ENCODE data around the gene ASB4. TPM values are rescaled to one million over a fixed set of nuclear protein-coding genes. Genes with fewer than 3 reads are reported as not detected.
"Not testable (repeated sequence)": the region's sequence is repeated elsewhere in the genome, so short reads cannot be mapped to it uniquely, and the experiment has no call there.

Gene ASB4, protein sequence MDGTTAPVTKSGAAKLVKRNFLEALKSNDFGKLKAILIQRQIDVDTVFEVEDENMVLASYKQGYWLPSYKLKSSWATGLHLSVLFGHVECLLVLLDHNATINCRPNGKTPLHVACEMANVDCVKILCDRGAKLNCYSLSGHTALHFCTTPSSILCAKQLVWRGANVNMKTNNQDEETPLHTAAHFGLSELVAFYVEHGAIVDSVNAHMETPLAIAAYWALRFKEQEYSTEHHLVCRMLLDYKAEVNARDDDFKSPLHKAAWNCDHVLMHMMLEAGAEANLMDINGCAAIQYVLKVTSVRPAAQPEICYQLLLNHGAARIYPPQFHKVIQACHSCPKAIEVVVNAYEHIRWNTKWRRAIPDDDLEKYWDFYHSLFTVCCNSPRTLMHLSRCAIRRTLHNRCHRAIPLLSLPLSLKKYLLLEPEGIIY
- not detected for total RNA-seq

DNA sequence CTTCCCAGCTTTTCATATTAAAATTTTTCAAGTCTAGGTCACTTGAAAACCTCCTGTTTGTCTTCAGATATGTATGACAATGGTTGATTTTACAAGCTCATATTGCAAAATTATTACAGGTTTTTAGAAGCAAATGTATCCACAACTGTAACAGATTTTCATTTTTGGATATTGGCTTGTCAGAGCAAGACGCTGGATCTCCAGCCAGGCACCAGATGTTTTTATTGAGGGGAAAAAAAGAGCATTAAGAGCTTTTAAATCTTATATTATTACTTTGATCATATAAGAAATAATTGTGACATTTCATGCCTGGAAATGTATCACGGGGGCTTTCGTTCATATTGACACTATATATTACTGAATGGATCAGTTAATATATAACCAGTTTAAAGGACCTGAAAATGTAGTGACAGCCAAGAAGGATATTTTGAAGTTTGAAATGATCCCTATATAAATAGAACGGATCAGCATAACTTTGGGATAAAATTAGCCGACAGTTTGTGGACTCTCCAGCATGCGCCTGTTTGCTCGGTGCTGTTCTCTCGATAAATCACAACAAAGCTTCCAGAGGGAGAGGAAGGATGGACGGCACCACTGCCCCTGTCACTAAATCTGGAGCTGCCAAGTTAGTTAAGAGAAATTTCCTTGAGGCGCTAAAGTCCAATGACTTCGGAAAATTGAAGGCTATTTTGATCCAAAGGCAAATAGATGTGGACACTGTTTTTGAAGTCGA, at the start of gene ASB4:
Gene ASB4 (plus strand): TSS at position 553 of the 733 bp plus-strand sequence. CDS start 29 bp downstream, at position 582.
- no peak for DNase-seq
- no peaks in the 10 kb centered on the region for H3K9me3 Mint-ChIP-seq
- H3K4me1 Mint-ChIP-seq (ENCODE audit: low read depth) = no peaks in the 10 kb centered on the region
- no peak within 1 kb of the TSS for H3K27ac Mint-ChIP-seq
- H3K27me3 Mint-ChIP-seq = peaks cover 8% of the 10 kb centered on the region
- no peak within 1 kb of the TSS for H3K4me3 Mint-ChIP-seq
- POLR2A ChIA-PET = no interaction called here
- H3K36me3 Mint-ChIP-seq = no peaks in the 10 kb centered on the region
- intact Hi-C loops (cut with micrococcal nuclease) = no loop called here
- CTCF ChIA-PET = interaction anchor here (0.6 to 1.5 kb wide), 3 partner anchors 9 to 362 kb away, joined by 3 to 5 read pairs (median 4); no protein-coding TSS in a partner anchor

- peaks cover 6% of the 10 kb centered on the region for H3K27me3 Mint-ChIP-seq
- no peak overlapping the region for H3K4me3 Mint-ChIP-seq
- no peak overlapping the region for H3K27ac Mint-ChIP-seq
- intact Hi-C loops (cut with micrococcal nuclease) = no loop called here
- peaks cover 10% of the 10 kb centered on the region for H3K4me1 Mint-ChIP-seq (ENCODE audit: low read depth)
- ChIA-PET CTCF (no interaction called here), POLR2A (no interaction called here)
- H3K36me3 Mint-ChIP-seq = no peaks in the 10 kb centered on the region
- no peak for DNase-seq
- no peaks in the 10 kb centered on the region for H3K9me3 Mint-ChIP-seq
Measured at GRCh38 chr7:95436407-95436806, 49.3 kb upstream of the ASB4 start.

- ChIA-PET POLR2A (no interaction called here), CTCF (no interaction called here)
- intact Hi-C loops (cut with micrococcal nuclease) = no loop called here
- Mint-ChIP-seq H3K27me3 (peaks cover 3% of the 10 kb centered on the region), H3K4me1 (ENCODE audit: low read depth) (peaks cover 1% of the 10 kb centered on the region), H3K27ac (no peak overlapping the region), H3K4me3 (no peak overlapping the region), H3K36me3 (no peaks in the 10 kb centered on the region), H3K9me3 (no peaks in the 10 kb centered on the region)
- DNase-seq = no peak
Measured at GRCh38 chr7:95440394-95441038, 45.2 kb upstream of the ASB4 start.

DNA sequence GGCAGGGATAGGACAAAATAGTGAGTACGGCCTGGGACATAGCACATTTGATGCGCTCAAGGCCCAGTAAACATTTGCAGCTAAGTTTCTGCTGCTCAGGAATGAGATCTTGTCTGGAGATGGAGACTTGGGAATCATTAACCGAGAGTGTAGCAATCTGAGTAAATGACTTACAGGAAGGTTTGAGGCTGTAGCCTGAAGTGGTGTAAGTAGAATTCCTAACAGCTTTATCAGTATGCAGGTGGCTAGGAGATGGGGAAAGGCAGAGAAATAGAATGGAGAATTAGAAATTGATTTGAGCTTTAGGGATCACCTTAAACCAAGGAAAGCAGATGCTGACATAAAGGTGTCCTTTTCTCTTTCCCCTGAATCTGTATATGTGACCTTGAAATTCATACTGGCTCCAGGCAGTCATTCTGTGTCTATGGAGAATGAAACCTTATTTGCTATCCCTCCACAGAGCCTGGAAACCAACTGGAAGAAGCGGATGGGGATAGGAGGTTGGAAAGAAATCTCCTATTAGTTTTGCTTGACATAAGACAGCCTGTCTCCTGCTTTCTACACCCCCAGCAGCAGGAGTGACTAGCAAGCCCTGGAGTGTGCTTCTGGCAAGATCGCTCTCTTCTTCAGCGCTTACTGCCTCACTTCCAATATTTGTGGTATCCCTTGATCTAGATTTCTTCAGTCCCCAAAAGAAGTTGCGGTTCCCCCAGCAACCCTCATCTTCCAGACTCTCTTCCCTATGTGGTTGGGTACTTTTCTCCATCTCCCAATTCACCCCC, 44.5 kb upstream of the ASB4 start:
- no peaks in the 10 kb centered on the region for H3K36me3 Mint-ChIP-seq
- no peak for DNase-seq
- intact Hi-C loops (cut with micrococcal nuclease) = no loop called here
- CTCF ChIA-PET = no interaction called here
- H3K27ac Mint-ChIP-seq = no peak overlapping the region
- no peaks in the 10 kb centered on the region for H3K9me3 Mint-ChIP-seq
- no peaks in the 10 kb centered on the region for H3K4me1 Mint-ChIP-seq (ENCODE audit: low read depth)
- H3K27me3 Mint-ChIP-seq = no peaks in the 10 kb centered on the region
- H3K4me3 Mint-ChIP-seq = no peak overlapping the region
- POLR2A ChIA-PET = no interaction called here

- Mint-ChIP-seq H3K4me3 (no peak overlapping the region), H3K27ac (no peak overlapping the region), H3K36me3 (no peaks in the 10 kb centered on the region), H3K27me3 (no peaks in the 10 kb centered on the region), H3K4me1 (ENCODE audit: low read depth) (no peaks in the 10 kb centered on the region), H3K9me3 (no peaks in the 10 kb centered on the region)
- ChIA-PET POLR2A (no interaction called here), CTCF (interaction anchor here (1.6 kb wide), 1 partner anchor 10 kb away, joined by 3 read pairs; the partner anchor contains the start of gene PON2)
- DNase-seq = no peak
- intact Hi-C loops (cut with micrococcal nuclease) = no loop called here
Measured at GRCh38 chr7:95444796-95445195, 40.9 kb upstream of the ASB4 start.

DNA sequence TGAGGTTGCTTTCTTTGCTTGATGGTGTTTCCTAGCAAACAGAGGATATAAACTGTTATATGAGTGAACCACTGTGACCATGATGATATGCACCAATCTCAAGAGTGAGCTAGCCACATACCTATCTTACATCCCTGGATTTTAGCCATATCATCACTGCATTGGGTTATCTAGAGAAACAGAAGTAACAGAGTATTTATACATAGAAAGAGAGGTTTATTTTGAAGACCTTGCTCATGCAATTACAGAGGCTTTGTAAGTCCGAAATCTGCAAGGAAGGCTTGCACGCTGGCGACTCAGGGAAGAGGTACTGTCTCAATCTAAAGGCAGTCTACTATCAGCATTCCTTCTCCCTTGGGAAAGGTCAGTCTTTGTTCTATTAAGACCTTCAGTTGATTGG, 39.1 kb upstream of the ASB4 start:
- Mint-ChIP-seq H3K27ac (no peak overlapping the region), H3K4me1 (ENCODE audit: low read depth) (no peaks in the 10 kb centered on the region), H3K4me3 (no peak overlapping the region), H3K9me3 (no peaks in the 10 kb centered on the region), H3K27me3 (no peaks in the 10 kb centered on the region), H3K36me3 (no peaks in the 10 kb centered on the region)
- ChIA-PET POLR2A (no interaction called here), CTCF (no interaction called here)
- no peak for DNase-seq
- intact Hi-C loops (cut with micrococcal nuclease) = no loop called here

GRCh38 chr7:95454438-95455045, 31.2 kb upstream of the ASB4 start:
- no peak for DNase-seq
- CTCF ChIA-PET = no interaction called here
- intact Hi-C loops (cut with micrococcal nuclease) = no loop called here
- H3K4me3 Mint-ChIP-seq = no peak overlapping the region
- POLR2A ChIA-PET = no interaction called here
- H3K27me3 Mint-ChIP-seq = peaks cover 6% of the 10 kb centered on the region
- H3K4me1 Mint-ChIP-seq (ENCODE audit: low read depth) = no peaks in the 10 kb centered on the region
- no peak overlapping the region for H3K27ac Mint-ChIP-seq
- peaks cover 3% of the 10 kb centered on the region for H3K9me3 Mint-ChIP-seq
- H3K36me3 Mint-ChIP-seq = no peaks in the 10 kb centered on the region

- intact Hi-C loops (cut with micrococcal nuclease) = no loop called here
- Mint-ChIP-seq H3K27me3 (peaks cover 14% of the 10 kb centered on the region), H3K4me3 (no peak overlapping the region), H3K36me3 (peaks cover 7% of the 10 kb centered on the region), H3K9me3 (peaks cover 13% of the 10 kb centered on the region), H3K27ac (no peak overlapping the region), H3K4me1 (ENCODE audit: low read depth) (no peaks in the 10 kb centered on the region)
- ChIA-PET CTCF (no interaction called here), POLR2A (no interaction called here)
- no peak for DNase-seq
Measured at GRCh38 chr7:95457947-95458346, 27.8 kb upstream of the ASB4 start.

DNA sequence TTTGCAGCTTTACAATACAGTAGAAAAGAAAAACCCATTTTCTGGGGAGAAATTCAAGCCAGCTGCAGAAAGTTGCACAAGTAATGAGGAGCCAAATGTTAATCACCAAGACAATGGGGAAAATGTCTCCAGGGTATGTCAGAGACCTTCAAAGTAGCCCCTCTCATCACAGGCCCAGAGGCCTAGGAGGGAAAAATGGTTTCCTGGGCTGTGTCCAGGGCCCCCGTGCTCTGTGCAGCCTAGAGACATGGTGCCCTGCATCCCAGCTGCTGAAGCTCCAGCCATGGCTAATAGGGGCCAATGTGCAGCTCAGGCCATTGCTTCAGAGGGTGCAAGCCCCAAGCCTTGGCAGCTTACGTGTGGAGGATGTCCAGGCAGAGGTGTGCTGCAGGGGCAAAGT, 25.1 kb upstream of the ASB4 start:
- H3K36me3 Mint-ChIP-seq; H3K4me3 Mint-ChIP-seq; CTCF ChIA-PET; intact Hi-C loops (cut with micrococcal nuclease); DNase-seq; H3K4me1 Mint-ChIP-seq (ENCODE audit: low read depth); POLR2A ChIA-PET; H3K27ac Mint-ChIP-seq: not testable (repeated sequence)
- peaks cover 14% of the 10 kb centered on the region for H3K27me3 Mint-ChIP-seq
- H3K9me3 Mint-ChIP-seq = peaks cover 13% of the 10 kb centered on the region

- ChIA-PET POLR2A (no interaction called here), CTCF (interaction anchor here (1.8 kb wide), 1 partner anchor 9 kb away, joined by 4 read pairs; no protein-coding TSS in a partner anchor)
- intact Hi-C loops (cut with micrococcal nuclease) = no loop called here
- H3K9me3 Mint-ChIP-seq = no peaks in the 10 kb centered on the region
- peaks cover 11% of the 10 kb centered on the region for H3K4me1 Mint-ChIP-seq (ENCODE audit: low read depth)
- H3K4me3 Mint-ChIP-seq = no peak overlapping the region
- no peak overlapping the region for H3K27ac Mint-ChIP-seq
- H3K27me3 Mint-ChIP-seq = peaks cover 2% of the 10 kb centered on the region
- no peak for DNase-seq
- H3K36me3 Mint-ChIP-seq = no peaks in the 10 kb centered on the region
Measured at GRCh38 chr7:95467912-95468607, 17.7 kb upstream of the ASB4 start.

DNA sequence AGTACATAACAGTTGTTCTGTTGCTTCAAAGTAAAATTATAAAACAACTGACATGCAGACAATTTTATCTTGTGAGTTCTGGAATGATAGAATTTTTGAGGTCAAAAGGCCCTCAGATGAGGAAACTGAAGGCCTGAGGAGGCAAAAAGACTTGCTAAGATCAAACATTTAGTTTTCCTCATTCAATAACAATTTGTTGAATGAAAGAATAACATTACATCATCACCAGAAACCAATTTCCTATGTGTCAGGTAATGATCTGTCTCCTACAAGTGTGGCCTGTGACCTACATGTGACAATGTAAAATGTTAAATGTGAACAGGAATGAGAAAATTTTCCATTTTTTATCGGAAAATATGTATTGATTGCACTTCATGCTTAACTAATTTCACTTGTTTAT, 16.6 kb upstream of the ASB4 start:
- Mint-ChIP-seq H3K4me3 (no peak overlapping the region), H3K36me3 (no peaks in the 10 kb centered on the region), H3K4me1 (ENCODE audit: low read depth) (peaks cover 11% of the 10 kb centered on the region), H3K27me3 (peaks cover 2% of the 10 kb centered on the region), H3K27ac (no peak overlapping the region), H3K9me3 (no peaks in the 10 kb centered on the region)
- CTCF ChIA-PET = no interaction called here
- intact Hi-C loops (cut with micrococcal nuclease) = no loop called here
- POLR2A ChIA-PET = no interaction called here
- DNase-seq = no peak
